Measurements from ENCODE around the gene PNKP. TPM values are rescaled to one million over a fixed set of nuclear protein-coding genes. Genes with fewer than 3 reads are reported as not detected.
A peak's percentile ranks its signal among the peaks of the same experiment; 100 is the strongest.

The PNKP gene
- total RNA-seq (10 to 100 TPM; 65.2 to 76.5 TPM), polyA plus RNA-seq (10 to 100 TPM; 23.7 to 93.0 TPM)
- long read RNA-seq, donor 1, transcript PNKP-201 (17 exons, 2,041 nt) = major isoform, 49 of 90 reads
- long read RNA-seq, donor 1, transcript PNKP-207 (16 exons, 1,665 nt) = minor isoform, 20 of 90 reads
- long read RNA-seq, donor 1, partial matches to known transcripts = 1 of 90 reads
- long read RNA-seq, donor 1, other reads (novel, unspliced or antisense) = 19 of 90 reads
- long read RNA-seq, donor 2, transcript PNKP-201 (17 exons, 2,041 nt) = major isoform, 5 of 18 reads
- long read RNA-seq, donor 2, partial matches to known transcripts = 5 of 18 reads
- long read RNA-seq, donor 2, other reads (novel, unspliced or antisense) = 4 of 18 reads

DNA sequence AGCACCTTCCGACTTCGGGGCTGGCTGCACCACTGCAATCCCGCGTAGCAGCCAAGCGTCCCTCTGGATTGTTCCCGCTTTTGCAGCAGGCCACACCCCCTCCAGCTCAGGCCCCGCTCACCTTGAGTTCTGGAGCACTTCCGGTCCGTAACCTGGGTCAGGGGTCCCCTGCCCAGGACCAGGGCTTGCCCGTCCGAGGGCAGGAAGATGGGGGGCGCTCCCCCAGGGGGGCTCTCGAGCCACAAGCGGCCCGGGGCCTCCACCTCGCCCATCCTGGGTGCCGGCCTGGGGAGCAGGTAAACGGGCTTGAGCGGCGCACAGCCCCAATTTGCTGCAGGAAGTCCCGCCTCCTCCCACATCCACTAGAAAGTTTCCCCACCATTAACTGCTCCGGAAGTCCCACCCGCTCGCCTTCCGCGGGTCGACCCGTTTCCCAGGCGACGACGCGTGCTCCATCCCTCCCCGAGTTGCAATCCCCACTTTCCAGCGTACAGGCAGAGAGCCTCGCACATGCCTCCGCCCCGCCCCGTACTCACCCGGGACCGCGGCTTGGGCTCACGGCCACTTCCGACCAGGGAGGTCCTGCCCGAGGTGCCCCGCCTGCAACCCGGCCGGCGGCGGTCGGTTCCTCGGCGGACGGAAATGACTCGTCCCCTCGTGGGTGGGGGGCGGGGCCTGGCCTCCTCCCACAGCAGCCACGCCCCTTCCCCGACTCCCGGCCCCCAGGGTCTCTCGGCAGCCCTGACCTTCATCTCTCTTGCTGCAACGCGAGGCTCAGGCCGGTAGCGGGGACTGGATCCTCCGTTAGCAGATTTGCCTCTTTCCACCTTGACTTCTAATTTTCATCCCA lies at the start of gene PNKP:
Gene PNKP (minus strand): TSS at position 644 of the 850 bp plus-strand sequence. CDS start 372 bp downstream, at position 272.
- H3K27me3 ChIP-seq (ENCODE audit: control insufficient read depth in 1 of 2, insufficient read depth in 2 of 2, low read length in 1 of 2) = no peaks in the 10 kb centered on the region
- H3K4me3 ChIP-seq (ENCODE audit: low read length in 2 of 2) = peak within 1 kb of the TSS; percentile 16 to 62
- WGBS, 2 donors = 0% methylated on average over 63 to 65 of the region's 65 CpGs
- no peaks in the 10 kb centered on the region for H3K4me1 ChIP-seq (ENCODE audit: control insufficient read depth in 1 of 2, insufficient read depth in 2 of 2, low read length in 2 of 2)
- DNase-seq = peak; percentile 95 to 97
- ATAC-seq (ENCODE audit: low FRiP score) = peak; percentile 86
- H3K9me3 ChIP-seq (ENCODE audit: control insufficient read depth, low read length) = no peaks in the 10 kb centered on the region
- no peaks in the 10 kb centered on the region for H3K36me3 ChIP-seq (ENCODE audit: control insufficient read depth in 1 of 2, insufficient read depth in 2 of 2, low read length in 1 of 2)
- H3K27ac ChIP-seq (ENCODE audit: low read depth in 1 of 2, low read length in 2 of 2) = peak within 1 kb of the TSS in 1 of 2 donors; percentile 93
- intact Hi-C loops (cut with DNase I) = loop anchor here (2.0 to 10.0 kb wide), 4 partner anchors 16 to 102 kb away; partner anchors contain the start of genes AP2A1 (in 2 of the 2), FUZ (in 1 of the 2), PTOV1 (in 1 of the 2) and TSKS (in 1 of the 2)

DNA sequence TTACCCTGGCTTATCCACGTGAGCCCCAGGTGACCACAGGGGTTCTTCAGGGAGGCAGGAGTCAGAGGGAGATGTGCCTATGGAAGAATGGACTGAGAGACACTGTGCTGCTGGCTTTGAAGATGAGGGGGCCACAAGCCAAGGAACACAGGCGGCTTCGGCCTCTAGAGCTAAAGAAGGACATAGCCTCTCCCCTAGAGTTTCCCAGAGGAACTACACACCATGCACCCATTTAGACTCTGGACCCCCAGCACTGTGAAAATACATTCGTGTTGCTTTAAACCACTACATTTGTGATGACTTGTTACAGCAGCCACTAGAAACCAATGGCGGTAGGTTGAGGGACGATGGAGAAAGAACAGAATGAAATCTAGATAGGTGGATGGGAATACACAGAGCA lies 47.9 kb upstream of the PNKP start:
- Histone ChIP-seq H3K4me3 (ENCODE audit: low read length in 2 of 2) (no peak overlapping the region), H3K27me3 (ENCODE audit: control insufficient read depth in 1 of 2, insufficient read depth in 2 of 2, low read length in 1 of 2) (no peaks in the 10 kb centered on the region), H3K9me3 (ENCODE audit: control insufficient read depth, low read length) (no peaks in the 10 kb centered on the region), H3K27ac (ENCODE audit: low read depth in 1 of 2, low read length in 2 of 2) (no peak overlapping the region), H3K4me1 (ENCODE audit: control insufficient read depth in 1 of 2, insufficient read depth in 2 of 2, low read length in 2 of 2) (peaks cover 2 to 4% of the 10 kb centered on the region in 2 donors), H3K36me3 (ENCODE audit: control insufficient read depth in 1 of 2, insufficient read depth in 2 of 2, low read length in 1 of 2) (no peaks in the 10 kb centered on the region)
- WGBS, 2 donors = 98 to 99% methylated on average over 6 of the region's 6 CpGs
- ATAC-seq (ENCODE audit: low FRiP score) = no peak
- intact Hi-C loops (cut with DNase I) = no loop called here
- no peak for DNase-seq

DNA sequence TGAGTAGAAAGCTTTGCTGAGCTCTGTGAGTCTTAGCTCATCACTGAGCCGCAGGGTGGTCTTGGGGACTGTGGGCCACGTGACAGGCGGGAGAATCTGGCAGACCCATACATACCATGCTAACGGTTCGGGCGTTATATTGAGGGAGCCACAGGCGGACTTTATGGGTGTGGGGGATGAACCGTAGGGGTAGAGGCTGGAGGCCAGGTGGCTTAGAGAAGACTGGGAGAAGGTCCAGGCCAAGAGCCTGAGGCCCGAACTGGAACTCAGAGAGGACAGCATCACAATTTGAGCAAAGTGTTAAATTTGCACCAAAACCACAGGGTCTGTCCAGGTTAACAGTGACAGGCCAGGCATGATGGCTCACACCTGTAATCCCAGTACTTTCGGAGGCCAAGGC lies 46.3 kb upstream of the PNKP start:
- Histone ChIP-seq H3K9me3 (ENCODE audit: control insufficient read depth, low read length) (no peaks in the 10 kb centered on the region), H3K27me3 (ENCODE audit: control insufficient read depth in 1 of 2, insufficient read depth in 2 of 2, low read length in 1 of 2) (no peaks in the 10 kb centered on the region), H3K4me1 (ENCODE audit: control insufficient read depth in 1 of 2, insufficient read depth in 2 of 2, low read length in 2 of 2) (peaks cover 2 to 4% of the 10 kb centered on the region in 2 donors), H3K27ac (ENCODE audit: low read depth in 1 of 2, low read length in 2 of 2) (no peak overlapping the region), H3K4me3 (ENCODE audit: low read length in 2 of 2) (no peak overlapping the region), H3K36me3 (ENCODE audit: control insufficient read depth in 1 of 2, insufficient read depth in 2 of 2, low read length in 1 of 2) (peaks cover 0 to 1% of the 10 kb centered on the region in 2 donors)
- ATAC-seq (ENCODE audit: low FRiP score) (no peak), DNase-seq (no peak)
- WGBS, 2 donors = 88 to 90% methylated on average over 10 of the region's 10 CpGs
- intact Hi-C loops (cut with DNase I) = no loop called here

DNA sequence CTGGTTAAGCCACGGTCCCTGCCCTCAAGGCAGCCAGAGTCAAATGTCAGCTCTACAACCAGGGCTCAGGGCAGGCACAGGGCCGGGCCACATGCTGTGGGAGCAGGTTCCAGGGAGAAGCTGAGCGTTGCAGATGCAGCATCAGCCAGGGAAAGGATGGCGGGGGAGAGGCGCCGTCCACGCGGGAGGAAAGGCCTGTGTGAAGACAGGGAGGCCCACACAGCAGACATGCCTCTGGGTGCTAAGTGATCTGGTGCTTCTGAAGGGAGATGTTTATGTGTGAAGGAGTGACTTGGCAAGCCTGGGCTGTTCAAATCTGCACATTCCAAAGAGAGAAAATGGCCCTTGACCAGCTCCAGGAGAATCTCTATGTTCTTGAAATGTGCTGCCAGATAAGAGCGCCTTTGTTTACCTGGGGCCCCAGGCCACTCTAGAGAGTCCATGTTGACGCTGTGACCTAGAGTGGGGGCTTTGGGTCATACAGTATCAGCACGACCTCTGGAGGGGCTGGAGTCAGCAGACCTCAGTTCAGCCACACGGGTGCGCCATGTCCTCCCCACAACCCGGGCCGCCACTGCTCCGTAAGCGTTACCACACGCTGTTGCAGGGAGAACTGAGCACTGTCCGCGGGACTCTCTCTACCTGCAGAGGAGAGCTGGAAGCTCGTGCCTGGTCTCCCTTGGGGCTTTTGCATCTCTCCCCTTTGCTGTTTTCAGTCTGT lies 45.7 kb upstream of the PNKP start:
- Histone ChIP-seq H3K36me3 (ENCODE audit: control insufficient read depth in 1 of 2, insufficient read depth in 2 of 2, low read length in 1 of 2) (peaks cover 0 to 1% of the 10 kb centered on the region in 2 donors), H3K9me3 (ENCODE audit: control insufficient read depth, low read length) (no peaks in the 10 kb centered on the region), H3K27me3 (ENCODE audit: control insufficient read depth in 1 of 2, insufficient read depth in 2 of 2, low read length in 1 of 2) (no peaks in the 10 kb centered on the region), H3K4me3 (ENCODE audit: low read length in 2 of 2) (no peak overlapping the region), H3K27ac (ENCODE audit: low read depth in 1 of 2, low read length in 2 of 2) (no peak overlapping the region), H3K4me1 (ENCODE audit: control insufficient read depth in 1 of 2, insufficient read depth in 2 of 2, low read length in 2 of 2) (peaks cover 2 to 4% of the 10 kb centered on the region in 2 donors)
- 85% methylated on average over 21 of the region's 21 CpGs for WGBS, 2 donors
- ATAC-seq (ENCODE audit: low FRiP score) (no peak), DNase-seq (peak in 1 of 2 donors; percentile 47)
- intact Hi-C loops (cut with DNase I) = no loop called here

DNA sequence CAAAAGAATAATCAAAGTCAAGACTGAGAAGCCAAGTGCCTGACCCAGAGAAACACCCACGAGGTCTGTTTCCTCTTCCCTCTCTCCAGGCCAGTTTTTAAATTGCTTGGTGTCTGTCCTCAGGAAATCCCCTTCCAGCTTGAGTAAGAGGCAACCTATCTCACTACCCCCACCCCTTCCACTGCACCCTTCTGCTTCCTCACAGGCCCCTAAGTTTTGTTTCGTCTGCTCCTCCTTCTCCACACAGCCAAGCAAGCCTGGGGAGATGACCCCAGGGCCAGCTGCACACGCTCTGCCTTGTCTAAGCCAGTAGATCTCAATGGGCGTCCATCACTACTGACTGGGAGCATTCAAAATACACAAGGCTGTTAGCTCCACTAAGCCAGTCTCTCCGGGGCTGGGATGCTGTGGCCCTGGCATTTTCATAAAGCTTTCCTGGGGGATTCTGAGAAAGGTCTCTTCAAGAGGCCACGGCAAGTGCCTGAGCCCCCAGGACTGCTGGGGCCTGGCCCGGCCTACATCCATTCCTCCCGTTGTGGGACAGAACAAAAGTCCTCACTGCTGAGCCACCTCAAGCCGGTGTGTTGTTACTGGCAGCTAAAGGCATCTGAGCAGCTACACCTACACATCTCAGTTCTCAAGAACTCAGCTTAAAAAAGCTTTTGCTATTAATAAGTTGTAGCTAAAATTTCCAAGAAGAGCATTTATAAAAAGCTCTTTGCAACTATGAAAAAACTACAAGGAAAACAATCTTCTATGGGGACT lies 44.2 kb upstream of the PNKP start:
- Histone ChIP-seq H3K9me3 (ENCODE audit: control insufficient read depth, low read length) (no peaks in the 10 kb centered on the region), H3K36me3 (ENCODE audit: control insufficient read depth in 1 of 2, insufficient read depth in 2 of 2, low read length in 1 of 2) (peaks cover 0 to 1% of the 10 kb centered on the region in 2 donors), H3K4me1 (ENCODE audit: control insufficient read depth in 1 of 2, insufficient read depth in 2 of 2, low read length in 2 of 2) (peaks cover 2 to 4% of the 10 kb centered on the region in 2 donors), H3K4me3 (ENCODE audit: low read length in 2 of 2) (no peak overlapping the region), H3K27ac (ENCODE audit: low read depth in 1 of 2, low read length in 2 of 2) (peak overlapping the region; percentile 39 to 63), H3K27me3 (ENCODE audit: control insufficient read depth in 1 of 2, insufficient read depth in 2 of 2, low read length in 1 of 2) (no peaks in the 10 kb centered on the region)
- WGBS, 2 donors = 7 to 9% methylated on average over 9 of the region's 9 CpGs
- intact Hi-C loops (cut with DNase I) = no loop called here
- no peak for ATAC-seq (ENCODE audit: low FRiP score)
- peak in 1 of 2 donors; percentile 58 for DNase-seq

DNA sequence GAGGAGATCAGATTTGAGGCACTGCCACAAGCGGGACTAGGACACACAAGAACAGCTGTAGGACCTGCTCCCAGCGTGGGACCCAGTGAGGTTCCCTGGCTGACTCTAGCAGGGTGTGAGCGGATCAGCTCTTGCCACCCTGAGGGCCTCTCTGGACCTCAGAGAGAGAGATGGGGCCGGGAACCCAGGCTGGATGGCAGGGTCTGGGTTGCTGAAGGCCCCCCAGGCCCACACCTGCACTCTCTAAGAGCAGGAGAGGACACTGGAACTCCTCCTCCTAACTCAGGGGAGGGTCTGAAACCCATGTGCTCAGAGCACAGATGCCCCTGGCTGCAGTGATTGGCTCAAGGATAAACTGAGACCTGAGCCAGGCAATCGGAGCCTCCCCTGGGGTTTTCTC lies 42.8 kb upstream of the PNKP start:
- ATAC-seq (ENCODE audit: low FRiP score) = no peak
- WGBS, 2 donors = 93 to 94% methylated on average over 5 of the region's 5 CpGs

DNA sequence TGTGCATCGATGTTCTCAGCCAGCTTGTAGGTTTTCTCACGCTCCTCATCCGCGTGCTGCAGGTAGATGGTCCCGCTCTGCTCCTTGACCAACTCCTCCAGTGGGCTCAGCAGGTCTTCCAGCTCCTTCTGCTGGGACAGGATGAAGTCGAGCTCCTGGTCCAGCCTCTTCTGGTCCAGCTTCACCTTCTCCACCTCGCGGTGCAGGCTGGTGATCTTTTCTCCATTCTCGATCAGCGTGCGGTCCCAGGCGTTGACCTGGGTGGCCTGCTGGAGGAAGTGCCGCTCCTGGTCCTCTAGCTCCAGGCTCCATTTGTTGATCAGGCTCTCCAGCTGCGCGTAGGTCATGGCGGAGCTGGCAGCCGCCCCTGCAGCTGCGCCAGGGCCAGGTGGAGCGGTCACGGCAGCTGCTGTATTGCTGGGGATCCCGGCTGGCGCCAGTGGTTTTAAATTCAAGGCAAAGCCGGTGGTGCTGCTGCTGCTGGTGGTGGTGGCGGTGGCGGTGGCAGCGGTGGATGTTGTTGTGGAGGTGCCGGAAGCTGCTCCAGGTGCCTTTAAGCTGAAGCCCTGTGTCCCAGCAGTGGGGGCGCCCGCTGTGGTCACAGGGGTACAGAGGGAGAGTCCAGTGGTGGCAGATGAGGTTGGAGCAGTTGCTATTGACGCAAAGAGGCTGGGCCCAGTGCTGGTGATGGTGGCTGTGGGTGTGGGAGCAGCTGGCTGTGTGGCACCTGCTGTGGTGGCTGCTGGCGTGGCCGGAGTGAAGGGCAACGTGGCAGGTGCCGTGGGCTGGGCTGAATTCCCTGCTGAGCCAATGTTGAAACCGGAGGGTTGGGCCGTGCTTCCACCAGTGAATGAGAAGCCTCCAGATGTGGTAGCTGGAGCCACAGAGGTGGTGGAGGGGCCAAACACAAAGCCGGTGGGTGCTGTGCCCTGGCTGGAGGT lies 41.4 kb upstream of the PNKP start:
- no peak overlapping the region for H3K4me3 ChIP-seq (ENCODE audit: low read length in 2 of 2)
- WGBS, 2 donors = 96% methylated on average over 37 of the region's 37 CpGs
- H3K27me3 ChIP-seq (ENCODE audit: control insufficient read depth in 1 of 2, insufficient read depth in 2 of 2, low read length in 1 of 2) = no peaks in the 10 kb centered on the region
- no peaks in the 10 kb centered on the region for H3K9me3 ChIP-seq (ENCODE audit: control insufficient read depth, low read length)
- intact Hi-C loops (cut with DNase I) = no loop called here
- H3K27ac ChIP-seq (ENCODE audit: low read depth in 1 of 2, low read length in 2 of 2) = no peak overlapping the region
- peaks cover 2 to 4% of the 10 kb centered on the region in 2 donors for H3K4me1 ChIP-seq (ENCODE audit: control insufficient read depth in 1 of 2, insufficient read depth in 2 of 2, low read length in 2 of 2)
- H3K36me3 ChIP-seq (ENCODE audit: control insufficient read depth in 1 of 2, insufficient read depth in 2 of 2, low read length in 1 of 2) = peaks cover 0 to 1% of the 10 kb centered on the region in 2 donors
- DNase-seq (no peak), ATAC-seq (ENCODE audit: low FRiP score) (no peak)

More for the DNA sequence above, 42.8 kb upstream of the PNKP start:
- no peaks in the 10 kb centered on the region for H3K9me3 ChIP-seq (ENCODE audit: control insufficient read depth, low read length)
- no peak overlapping the region for H3K27ac ChIP-seq (ENCODE audit: low read depth in 1 of 2, low read length in 2 of 2)
- peaks cover 2 to 4% of the 10 kb centered on the region in 2 donors for H3K4me1 ChIP-seq (ENCODE audit: control insufficient read depth in 1 of 2, insufficient read depth in 2 of 2, low read length in 2 of 2)
- intact Hi-C loops (cut with DNase I) = no loop called here
- H3K4me3 ChIP-seq (ENCODE audit: low read length in 2 of 2) = no peak overlapping the region
- DNase-seq = no peak
- H3K27me3 ChIP-seq (ENCODE audit: control insufficient read depth in 1 of 2, insufficient read depth in 2 of 2, low read length in 1 of 2) = no peaks in the 10 kb centered on the region
- H3K36me3 ChIP-seq (ENCODE audit: control insufficient read depth in 1 of 2, insufficient read depth in 2 of 2, low read length in 1 of 2) = peaks cover 0 to 1% of the 10 kb centered on the region in 2 donors

Data from aorta (tissue), 5 donors.